ENCODE results near the gene ATP2A2. TPM values are rescaled to one million over a fixed set of nuclear protein-coding genes. Genes with fewer than 3 reads are reported as not detected.

The ATP2A2 gene
- total RNA-seq, 6 experiments from 2014 or later: 95.6 to 155 (median 113) TPM

GRCh38 chr12:110235383-110235782 lies 45.7 kb upstream of the ATP2A2 start:
- TF ChIP-seq, protein P1, sequence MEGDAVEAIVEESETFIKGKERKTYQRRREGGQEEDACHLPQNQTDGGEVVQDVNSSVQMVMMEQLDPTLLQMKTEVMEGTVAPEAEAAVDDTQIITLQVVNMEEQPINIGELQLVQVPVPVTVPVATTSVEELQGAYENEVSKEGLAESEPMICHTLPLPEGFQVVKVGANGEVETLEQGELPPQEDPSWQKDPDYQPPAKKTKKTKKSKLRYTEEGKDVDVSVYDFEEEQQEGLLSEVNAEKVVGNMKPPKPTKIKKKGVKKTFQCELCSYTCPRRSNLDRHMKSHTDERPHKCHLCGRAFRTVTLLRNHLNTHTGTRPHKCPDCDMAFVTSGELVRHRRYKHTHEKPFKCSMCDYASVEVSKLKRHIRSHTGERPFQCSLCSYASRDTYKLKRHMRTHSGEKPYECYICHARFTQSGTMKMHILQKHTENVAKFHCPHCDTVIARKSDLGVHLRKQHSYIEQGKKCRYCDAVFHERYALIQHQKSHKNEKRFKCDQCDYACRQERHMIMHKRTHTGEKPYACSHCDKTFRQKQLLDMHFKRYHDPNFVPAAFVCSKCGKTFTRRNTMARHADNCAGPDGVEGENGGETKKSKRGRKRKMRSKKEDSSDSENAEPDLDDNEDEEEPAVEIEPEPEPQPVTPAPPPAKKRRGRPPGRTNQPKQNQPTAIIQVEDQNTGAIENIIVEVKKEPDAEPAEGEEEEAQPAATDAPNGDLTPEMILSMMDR (IDR thresholded peaks at IDR 0.05): no peak
- no peak for TF ChIP-seq POLR2A (IDR thresholded peaks at IDR 0.05)
- intact Hi-C loops (cut with DNase I): no loop called here
- H3K9me3 ChIP-seq: no peaks in the 10 kb centered on the region
- 67% methylated on average over 1 of the region's 1 CpG for whole genome bisulfite sequencing (ENCODE audit: insufficient coverage, low coverage, low lambda C conversion rate, missing lambda C conversion rate)
- no peak for ATAC-seq
- peak overlapping the region in 2 of 3 donors; percentile 6 to 39 for H3K27ac ChIP-seq
- peaks cover 0 to 20% (median 4%) of the 10 kb centered on the region in 4 donors for H3K4me1 ChIP-seq
- H3K36me3 ChIP-seq: no peaks in the 10 kb centered on the region
- no peaks in the 10 kb centered on the region for H3K27me3 ChIP-seq
- no peak overlapping the region for H3K4me3 ChIP-seq
- DNase-seq: no peak

- no peaks in the 10 kb centered on the region for H3K9me3 ChIP-seq
- no peaks in the 10 kb centered on the region for H3K36me3 ChIP-seq
- DNase-seq (no peak), ATAC-seq (no peak)
- H3K27ac ChIP-seq: no peak overlapping the region
- intact Hi-C loops (cut with DNase I): no loop called here
- 59% methylated on average over 2 of the region's 5 CpGs for WGBS (ENCODE audit: insufficient coverage, low coverage, low lambda C conversion rate, missing lambda C conversion rate)
- H3K4me1 ChIP-seq: peaks cover 0 to 26% (median 13%) of the 10 kb centered on the region in 4 donors
- no peak for TF ChIP-seq POLR2A (IDR thresholded peaks at IDR 0.05)
- TF ChIP-seq, protein P1 (IDR thresholded peaks at IDR 0.05): no peak
- no peaks in the 10 kb centered on the region for H3K27me3 ChIP-seq
- no peak overlapping the region for H3K4me3 ChIP-seq
Measured at GRCh38 chr12:110243227-110243626, 37.8 kb upstream of the ATP2A2 start.

DNA sequence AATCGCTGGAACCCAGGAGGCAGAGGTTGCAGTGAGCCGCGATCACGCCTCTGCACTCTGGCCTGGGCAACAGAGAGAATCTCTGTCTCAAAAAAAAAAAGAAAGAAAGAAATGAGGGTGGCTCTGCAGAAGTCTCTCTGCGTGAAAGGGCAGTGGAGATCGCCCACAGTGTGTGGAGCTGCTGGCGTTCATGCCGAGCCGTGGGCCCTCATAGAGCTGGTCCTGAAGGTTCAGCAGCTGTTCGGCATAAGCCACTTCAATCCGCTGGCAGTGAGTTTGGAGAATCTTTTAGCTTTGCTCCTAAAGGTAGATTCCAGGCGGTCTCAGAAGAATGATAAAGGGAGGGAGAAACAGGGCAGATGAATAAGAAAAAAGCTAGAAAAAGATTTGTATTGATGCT lies 36.7 kb upstream of the ATP2A2 start:
- 74% methylated on average over 4 of the region's 12 CpGs for WGBS (ENCODE audit: insufficient coverage, low coverage, low lambda C conversion rate, missing lambda C conversion rate)
- TF ChIP-seq POLR2A (IDR thresholded peaks at IDR 0.05): no peak
- TF ChIP-seq, protein P1 (IDR thresholded peaks at IDR 0.05): no peak
- intact Hi-C loops (cut with DNase I): no loop called here

GRCh38 chr12:110244829-110245228 lies 36.2 kb upstream of the ATP2A2 start:
- 59% methylated on average over 8 of the region's 8 CpGs for WGBS (ENCODE audit: insufficient coverage, low coverage, low lambda C conversion rate, missing lambda C conversion rate)
- Histone ChIP-seq H3K4me1 (peaks cover 0 to 42% (median 24%) of the 10 kb centered on the region in 4 donors), H3K36me3 (no peaks in the 10 kb centered on the region), H3K27ac (peak overlapping the region in 2 of 3 donors; percentile 92 to 93), H3K9me3 (no peaks in the 10 kb centered on the region), H3K4me3 (no peak overlapping the region), H3K27me3 (no peaks in the 10 kb centered on the region)
- no peak for ATAC-seq
- intact Hi-C loops (cut with DNase I): no loop called here
- TF ChIP-seq, protein P1 (IDR thresholded peaks at IDR 0.05): no peak
- TF ChIP-seq POLR2A (IDR thresholded peaks at IDR 0.05): no peak
- peak in 2 of 3 donors; percentile 32 to 57 for DNase-seq

More for the DNA sequence above, 36.7 kb upstream of the ATP2A2 start:
- Histone ChIP-seq H3K9me3 (no peaks in the 10 kb centered on the region), H3K27me3 (no peaks in the 10 kb centered on the region), H3K4me1 (peaks cover 0 to 38% (median 21%) of the 10 kb centered on the region in 4 donors), H3K36me3 (no peaks in the 10 kb centered on the region), H3K27ac (peak overlapping the region in 2 of 3 donors; percentile 92 to 93), H3K4me3 (no peak overlapping the region)
- ATAC-seq (no peak), DNase-seq (no peak)

Measured in right lobe of liver (tissue), 6 donors.